Naive thymus-derived CD4-positive, alpha-beta T cell (primary cell): Measurements from ENCODE around the gene SVIL. TPM values are rescaled to one million over a fixed set of nuclear protein-coding genes. Genes with fewer than 3 reads are reported as not detected.
A peak's percentile ranks its signal among the peaks of the same experiment; 100 is the strongest.
"Not testable (repeated sequence)": the region's sequence is repeated elsewhere in the genome, so short reads cannot be mapped to it uniquely, and the experiment has no call there.

Source experiments
- ATAC-seq: fragments of 150-1000 bp; cut with Tn5 transposase; 2 replicates; pipeline ENCODE4 v1.10.0; 2021; ENCODE audit warnings: mild to moderate bottlenecking, moderate library complexity
- CTCF ChIA-PET: fragments of 350-600 bp; sonication (Branson Sonifier 250); formaldehyde crosslinking; loops from one replicate; lab custom pipeline; 2021; ENCODE audit warnings: antibody characterized with exemption; lab: Charles Lee
- POLR2A ChIA-PET: fragments of 350-600 bp; sonication (Branson Sonifier 250); formaldehyde crosslinking; loops from one replicate; lab custom pipeline; 2021; ENCODE audit warnings: antibody characterized with exemption, inconsistent platforms; lab: Charles Lee
- DNase-seq, 9 donors: peaks; one replicate each; pipeline versions ENCODE4 v3.0.0 to v3.0.0-alpha.2; 2020 to 2022; ENCODE audit warnings: mixed read lengths in 1 of 9
- H3K27ac ChIP-seq: one replicate; pipeline ENCODE4 v1.7.0; 2013; ENCODE audit warnings: mild to moderate bottlenecking, low read depth, low read length, moderate library complexity
- H3K27me3 ChIP-seq, 2 donors: one replicate each; pipeline ENCODE4 v1.7.0; 2013; ENCODE audit warnings: low read length in 2 of 2, mild to moderate bottlenecking in 2 of 2, moderate library complexity in 2 of 2; ENCODE audit not compliant: control insufficient read depth in 2 of 2, insufficient read depth in 2 of 2
- H3K36me3 ChIP-seq, 3 experiments: 1 replicate in 2 of 3; 2 replicates in 1 of 3; pipeline ENCODE4 v1.7.0; 2013; ENCODE audit warnings: low read length in 3 of 3, mild to moderate bottlenecking in 3 of 3, moderate library complexity in 1 of 3; ENCODE audit not compliant: insufficient read depth in 3 of 3, control insufficient read depth in 2 of 3
- H3K4me1 ChIP-seq, 2 donors: one replicate each; pipeline ENCODE4 v1.7.0; 2013; ENCODE audit warnings: low read length in 2 of 2, mild to moderate bottlenecking in 2 of 2, moderate library complexity in 1 of 2; ENCODE audit not compliant: control insufficient read depth in 2 of 2, insufficient read depth in 2 of 2
- H3K4me3 ChIP-seq: 2 replicates; pipeline ENCODE4 v1.7.0; 2013; ENCODE audit warnings: mild to moderate bottlenecking, low read length
- H3K9me3 ChIP-seq, 3 experiments: 1 replicate in 2 of 3; 2 replicates in 1 of 3; pipeline ENCODE4 v1.7.0; 2013; ENCODE audit warnings: low read length in 3 of 3; ENCODE audit not compliant: control insufficient read depth in 2 of 3
- H3K27ac Mint-ChIP-seq, 9 donors: one replicate each; pipeline ENCODE4 v1.8.0; 2020 to 2022; ENCODE audit warnings: mixed read lengths in 9 of 9, mild to moderate bottlenecking in 8 of 9, moderate library complexity in 5 of 9, inconsistent platforms in 2 of 9
- H3K27me3 Mint-ChIP-seq, 5 donors: one replicate each; pipeline ENCODE4 v1.8.0; 2021 to 2022; ENCODE audit warnings: mixed read lengths in 5 of 5, mild to moderate bottlenecking in 1 of 5
- H3K36me3 Mint-ChIP-seq, 5 donors: one replicate each; pipeline ENCODE4 v1.8.0; 2020 to 2022; ENCODE audit warnings: mixed read lengths in 5 of 5, mild to moderate bottlenecking in 3 of 5, inconsistent platforms in 1 of 5
- H3K4me1 Mint-ChIP-seq, 7 donors: one replicate each; pipeline ENCODE4 v1.8.0; 2020 to 2022; ENCODE audit warnings: mixed read lengths in 7 of 7, mild to moderate bottlenecking in 3 of 7, inconsistent platforms in 1 of 7
- H3K4me3 Mint-ChIP-seq, 10 donors: one replicate each; pipeline ENCODE4 v1.8.0; 2020 to 2022; ENCODE audit warnings: mild to moderate bottlenecking in 10 of 10, mixed read lengths in 10 of 10, moderate library complexity in 6 of 10, inconsistent platforms in 2 of 10
- H3K9me3 Mint-ChIP-seq, 11 donors: one replicate each; pipeline ENCODE4 v1.8.0; 2020 to 2022; ENCODE audit warnings: mixed read lengths in 11 of 11, mild to moderate bottlenecking in 4 of 11, inconsistent platforms in 1 of 11, moderate library complexity in 1 of 11
- intact Hi-C, 2 donors: fragments of 100-400 bp; cut with micrococcal nuclease; formaldehyde crosslinking; loops; one replicate each; pipeline ENCODE4 v1.15.1; 2023
- polyA plus RNA-seq, 2 donors: library from polyadenylated mRNA; unstranded; fragments of 300-500 nt; fragmentation: Illumina TruSeq; gene quantifications; one replicate each; pipeline ENCODE4 v1.2.3, GENCODE V29; 2021
- total RNA-seq, 6 experiments: library from RNA in 5 of 6; stranded (reverse) in 5 of 6; gene quantifications; 1 replicate in 5 of 6; 2 replicates in 1 of 6; pipeline ENCODE4 v1.2.3 and lab custom pipeline; 2021 to 2026

Gene SVIL
- total and polyA plus RNA-seq, 7 experiments from 2014 or later: 8.7 to 48.9 (median 20.3) TPM

DNA sequence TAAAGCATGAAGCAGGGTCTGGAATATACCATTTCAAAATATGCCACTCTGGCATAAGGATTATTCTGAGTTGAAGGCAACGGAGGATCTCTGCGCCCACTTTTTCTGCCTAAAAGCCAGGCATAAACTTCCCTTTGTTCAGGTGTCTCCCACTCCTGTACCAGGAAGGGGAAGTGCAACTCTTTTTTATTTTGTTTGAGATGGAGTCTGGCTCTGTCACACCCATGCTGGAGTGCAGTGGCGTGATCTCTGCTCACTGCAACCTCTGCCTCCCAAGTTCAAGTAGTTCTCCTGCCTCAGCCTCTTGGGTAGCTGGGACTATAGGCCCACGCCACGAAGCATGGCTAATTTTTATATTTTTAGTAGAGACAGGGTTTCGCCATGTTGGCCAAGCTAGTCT is 18.2 kb downstream of the SVIL start:
- ChIA-PET POLR2A (interaction anchor here (1.0 kb wide), 1 partner anchor 12 kb away, joined by 3 read pairs; no protein-coding TSS in a partner anchor), CTCF (interaction anchor here (0.6 kb wide), 1 partner anchor 39 kb away, joined by 4 read pairs; no protein-coding TSS in a partner anchor)
- Mint-ChIP-seq H3K27me3 (no peaks in the 10 kb centered on the region), H3K9me3 (peaks cover 0 to 8% (median 0%) of the 10 kb centered on the region in 11 donors), H3K4me3 (no peak overlapping the region), H3K4me1 (peaks cover 0 to 32% (median 23%) of the 10 kb centered on the region in 7 donors), H3K27ac (no peak overlapping the region), H3K36me3 (peaks cover 0 to 17% (median 4%) of the 10 kb centered on the region in 5 donors)
- DNase-seq: no peak
- Histone ChIP-seq H3K9me3 (no peaks in the 10 kb centered on the region), H3K4me1 (no peaks in the 10 kb centered on the region), H3K36me3 (no peaks in the 10 kb centered on the region), H3K27ac (no peak overlapping the region), H3K4me3 (no peak overlapping the region), H3K27me3 (no peaks in the 10 kb centered on the region)
- intact Hi-C loops: no loop called here
- ATAC-seq: no peak

DNA sequence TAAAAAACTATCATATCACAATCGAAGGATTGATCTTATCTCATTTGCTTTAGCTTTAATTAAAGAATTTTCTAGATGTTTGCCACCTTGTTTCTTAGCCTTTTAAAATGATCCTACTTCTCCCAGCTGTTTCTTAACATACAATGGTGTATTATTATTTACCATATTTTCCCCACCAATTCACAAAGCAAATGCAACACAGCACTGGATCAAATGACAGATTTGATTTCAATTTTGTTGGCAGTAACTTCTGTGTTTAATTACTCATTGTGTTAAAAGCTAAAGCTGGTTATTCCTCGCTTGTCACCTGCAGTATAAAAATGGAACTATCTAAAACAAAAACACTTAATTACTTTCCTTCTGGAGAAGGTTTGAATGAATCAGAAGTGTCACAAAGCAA is 19.6 kb downstream of the SVIL start:
- no peak overlapping the region for H3K4me3 Mint-ChIP-seq
- peaks cover 0 to 37% (median 25%) of the 10 kb centered on the region in 7 donors for H3K4me1 Mint-ChIP-seq
- H3K4me1 ChIP-seq: no peaks in the 10 kb centered on the region
- ChIA-PET CTCF (interaction anchor here (0.8 kb wide), 1 partner anchor 101 kb away, joined by 4 read pairs; no protein-coding TSS in a partner anchor), POLR2A (interaction anchor here (0.7 kb wide), 1 partner anchor 14 kb away, joined by 3 read pairs; no protein-coding TSS in a partner anchor)
- H3K27me3 ChIP-seq: no peaks in the 10 kb centered on the region
- peaks cover 0 to 14% (median 0%) of the 10 kb centered on the region in 11 donors for H3K9me3 Mint-ChIP-seq
- H3K27ac ChIP-seq: no peak overlapping the region
- no peaks in the 10 kb centered on the region for H3K27me3 Mint-ChIP-seq
- H3K9me3 ChIP-seq: no peaks in the 10 kb centered on the region
- no peak overlapping the region for H3K4me3 ChIP-seq
- DNase-seq (no peak), ATAC-seq (no peak)
- H3K36me3 Mint-ChIP-seq: peaks cover 0 to 29% (median 12%) of the 10 kb centered on the region in 5 donors
- no peak overlapping the region for H3K27ac Mint-ChIP-seq
- H3K36me3 ChIP-seq: no peaks in the 10 kb centered on the region
- intact Hi-C loops: no loop called here

DNA sequence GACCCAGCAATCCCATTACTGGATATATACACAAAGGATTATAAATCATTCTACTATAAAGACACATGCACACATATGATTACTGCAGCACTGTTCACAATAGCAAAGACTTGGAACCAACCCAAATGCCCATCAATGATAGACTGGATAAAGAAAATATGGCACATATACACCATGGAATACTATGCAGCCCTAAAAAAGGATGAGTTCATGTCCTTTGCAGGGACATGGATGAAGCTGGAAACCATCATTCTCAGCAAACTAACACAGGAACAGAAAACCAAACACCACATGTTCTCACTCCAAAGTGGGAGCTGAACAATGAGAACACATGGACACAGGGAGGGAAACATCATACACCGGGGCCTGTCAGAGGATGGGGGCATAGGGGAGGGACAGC is 20.5 kb downstream of the SVIL start:
- CTCF ChIA-PET: not testable (repeated sequence)

DNA sequence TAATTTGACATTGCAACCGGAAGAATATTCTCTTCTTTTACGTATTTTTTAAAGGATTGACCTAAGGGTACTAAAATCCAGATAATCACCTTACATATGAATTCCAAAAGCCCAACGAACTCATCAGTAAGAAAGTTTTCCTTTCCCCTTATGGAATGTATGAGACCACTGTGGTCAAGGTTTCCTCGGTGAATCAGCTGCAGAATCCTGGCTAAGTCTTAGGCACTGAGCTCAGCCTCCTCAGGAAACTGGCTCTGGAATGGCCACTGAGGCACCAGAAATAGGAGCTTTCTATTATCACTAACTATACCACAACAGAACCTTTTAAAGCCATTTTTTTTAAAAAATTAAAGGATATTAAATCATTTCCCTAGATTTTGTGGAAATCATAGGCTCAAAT is 21.0 kb downstream of the SVIL start:
- no peaks in the 10 kb centered on the region for H3K36me3 ChIP-seq
- no peaks in the 10 kb centered on the region for H3K4me1 ChIP-seq
- no peak overlapping the region for H3K4me3 Mint-ChIP-seq
- no peak overlapping the region for H3K27ac ChIP-seq
- H3K9me3 ChIP-seq: peaks cover 0 to 5% (median 0%) of the 10 kb centered on the region in 3 experiments
- H3K27ac Mint-ChIP-seq: no peak overlapping the region
- ChIA-PET CTCF (no interaction called here), POLR2A (no interaction called here)
- intact Hi-C loops: no loop called here
- ATAC-seq: no peak
- no peaks in the 10 kb centered on the region for H3K27me3 Mint-ChIP-seq
- H3K9me3 Mint-ChIP-seq: peaks cover 0 to 22% (median 0%) of the 10 kb centered on the region in 11 donors
- H3K4me1 Mint-ChIP-seq: peaks cover 0 to 32% (median 25%) of the 10 kb centered on the region in 7 donors
- no peaks in the 10 kb centered on the region for H3K27me3 ChIP-seq
- H3K4me3 ChIP-seq: no peak overlapping the region
- no peak for DNase-seq
- H3K36me3 Mint-ChIP-seq: peaks cover 3 to 42% (median 15%) of the 10 kb centered on the region in 5 donors

More for the DNA sequence above, 20.5 kb downstream of the SVIL start:
- H3K4me1 ChIP-seq, POLR2A ChIA-PET, H3K27ac ChIP-seq, H3K9me3 ChIP-seq, ATAC-seq, H3K27me3 Mint-ChIP-seq, H3K27ac Mint-ChIP-seq, DNase-seq, intact Hi-C loops, H3K36me3 ChIP-seq, H3K4me3 ChIP-seq, H3K27me3 ChIP-seq, H3K4me3 Mint-ChIP-seq: not testable (repeated sequence)
- peaks cover 0 to 22% (median 0%) of the 10 kb centered on the region in 11 donors for H3K9me3 Mint-ChIP-seq
- H3K36me3 Mint-ChIP-seq: peaks cover 3 to 37% (median 15%) of the 10 kb centered on the region in 5 donors
- H3K4me1 Mint-ChIP-seq: peaks cover 0 to 33% (median 27%) of the 10 kb centered on the region in 7 donors

DNA sequence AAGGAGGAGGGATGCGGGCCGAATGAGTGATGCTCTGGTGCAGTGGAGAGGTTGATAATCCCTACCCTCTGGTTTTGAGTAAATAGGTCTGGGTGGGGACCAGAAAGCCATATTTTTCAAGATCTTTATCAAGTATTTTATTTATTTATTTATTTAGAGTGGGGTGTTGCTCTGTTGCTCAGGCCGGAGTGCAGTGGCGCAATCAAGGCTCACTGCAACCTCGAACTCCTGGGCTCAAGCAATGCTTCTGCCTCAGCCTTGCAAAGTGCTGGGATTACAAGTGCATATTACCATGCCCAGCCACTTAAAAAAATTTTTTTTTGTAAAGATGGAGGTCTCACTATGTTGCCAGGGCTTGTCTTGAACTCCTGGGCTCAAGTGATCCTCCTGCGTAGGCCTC is 21.6 kb downstream of the SVIL start:
- Mint-ChIP-seq H3K4me3 (no peak overlapping the region), H3K9me3 (peaks cover 0 to 22% (median 0%) of the 10 kb centered on the region in 11 donors), H3K4me1 (peaks cover 0 to 31% (median 20%) of the 10 kb centered on the region in 7 donors), H3K36me3 (peaks cover 3 to 42% (median 15%) of the 10 kb centered on the region in 5 donors), H3K27ac (no peak overlapping the region), H3K27me3 (no peaks in the 10 kb centered on the region)
- no peak for ATAC-seq
- Histone ChIP-seq H3K9me3 (peaks cover 0 to 6% (median 0%) of the 10 kb centered on the region in 3 experiments), H3K4me1 (no peaks in the 10 kb centered on the region), H3K4me3 (no peak overlapping the region), H3K27me3 (no peaks in the 10 kb centered on the region), H3K36me3 (no peaks in the 10 kb centered on the region), H3K27ac (no peak overlapping the region)
- POLR2A ChIA-PET: no interaction called here
- no peak for DNase-seq
- CTCF ChIA-PET: interaction anchor here (0.7 kb wide), 1 partner anchor 29 kb away, joined by 3 read pairs; no protein-coding TSS in a partner anchor
- intact Hi-C loops: no loop called here

DNA sequence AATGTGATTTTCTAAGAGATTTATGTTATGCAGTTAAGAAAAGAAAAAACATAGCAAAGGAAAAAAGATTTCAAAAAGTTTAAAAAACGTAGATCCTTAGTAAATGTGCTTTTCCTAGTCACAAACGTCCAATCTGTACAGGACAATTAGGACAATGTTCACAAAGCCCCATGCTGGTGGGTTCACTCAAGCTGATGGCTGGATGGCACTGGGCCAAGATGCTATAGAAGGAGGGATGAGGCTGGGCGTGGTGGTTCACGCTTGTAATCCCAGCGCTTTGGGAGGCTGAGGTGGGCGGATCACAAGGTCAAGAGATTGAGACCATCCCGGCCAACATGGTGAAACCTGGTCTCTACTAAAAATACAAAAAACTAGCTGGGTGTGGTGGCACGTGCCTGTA is 22.1 kb downstream of the SVIL start:
- Histone ChIP-seq H3K4me3 (no peak overlapping the region), H3K27me3 (no peaks in the 10 kb centered on the region), H3K4me1 (no peaks in the 10 kb centered on the region), H3K36me3 (no peaks in the 10 kb centered on the region), H3K9me3 (peaks cover 0 to 6% (median 0%) of the 10 kb centered on the region in 3 experiments), H3K27ac (no peak overlapping the region)
- ChIA-PET CTCF (interaction anchor here (0.7 kb wide), 1 partner anchor 28 kb away, joined by 3 read pairs; no protein-coding TSS in a partner anchor), POLR2A (no interaction called here)
- no peak for DNase-seq
- ATAC-seq: no peak
- H3K4me1 Mint-ChIP-seq: peaks cover 0 to 33% (median 20%) of the 10 kb centered on the region in 7 donors
- H3K27ac Mint-ChIP-seq: peak overlapping the region in 1 of 9 donors; percentile 27
- no peaks in the 10 kb centered on the region for H3K27me3 Mint-ChIP-seq
- intact Hi-C loops: no loop called here
- peaks cover 0 to 22% (median 0%) of the 10 kb centered on the region in 11 donors for H3K9me3 Mint-ChIP-seq
- no peak overlapping the region for H3K4me3 Mint-ChIP-seq
- peaks cover 3 to 43% (median 16%) of the 10 kb centered on the region in 5 donors for H3K36me3 Mint-ChIP-seq
